GM18867 (cell line): ENCODE data around the gene SERPINA1.
"Not testable (repeated sequence)": the region's sequence is repeated elsewhere in the genome, so short reads cannot be mapped to it uniquely, and the experiment has no call there.

Experiments used
- ATAC-seq: cut with Tn5 transposase; IDR thresholded peaks from one replicate; pipeline ENCODE4 v1.9.1; 2021; ENCODE audit warnings: mild to moderate bottlenecking, moderate library complexity; ENCODE audit not compliant: unreplicated experiment

Gene SERPINA1

DNA sequence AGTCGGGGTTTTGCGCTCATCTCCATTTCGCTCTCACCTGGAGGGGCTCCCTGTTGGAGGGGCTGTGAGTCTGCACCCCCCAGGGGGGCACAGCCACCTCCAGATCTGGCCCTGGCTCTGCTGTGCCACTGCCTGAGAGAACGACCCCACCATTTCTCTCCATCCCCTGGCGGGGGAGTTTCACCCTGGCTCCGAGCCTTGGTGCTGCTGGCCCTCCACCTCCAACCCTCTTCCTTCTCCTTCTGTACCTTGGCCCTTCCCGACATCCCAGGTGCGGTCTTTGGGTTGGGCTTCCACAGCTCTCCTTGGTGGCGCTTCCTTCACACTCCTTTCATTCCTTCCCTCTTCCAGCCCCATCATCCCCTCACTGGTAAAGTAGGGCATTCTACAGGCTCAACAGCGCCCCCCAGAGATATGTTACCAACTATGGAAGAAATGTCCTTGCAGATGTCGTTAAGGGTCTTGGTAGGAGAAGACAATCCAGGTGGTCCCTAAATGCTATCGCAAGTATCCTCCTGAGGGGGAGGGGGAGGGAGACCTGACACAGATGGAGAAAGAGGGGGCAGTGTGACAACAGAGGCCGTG is 16.3 kb downstream of the SERPINA1 start:
- ATAC-seq = no peak

DNA sequence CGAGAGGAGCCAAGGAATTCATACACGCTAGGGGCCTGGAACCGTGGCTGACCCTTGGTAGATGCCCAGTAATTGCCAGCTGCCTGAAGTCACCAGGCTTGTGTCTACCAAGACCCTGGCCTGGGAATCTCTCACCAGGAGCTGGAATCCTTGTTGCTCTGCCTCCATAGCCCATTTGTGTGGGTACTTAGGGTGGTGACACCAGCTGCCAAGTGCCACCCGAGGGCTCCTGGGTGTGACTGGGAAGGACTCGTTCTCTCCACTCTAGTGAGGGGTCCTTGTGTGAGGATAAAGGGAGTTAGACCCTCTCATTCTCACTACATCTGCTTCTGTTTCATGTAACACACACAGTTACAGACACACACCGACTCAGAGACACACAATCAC is 17.9 kb downstream of the SERPINA1 start:
- ATAC-seq = no peak

DNA sequence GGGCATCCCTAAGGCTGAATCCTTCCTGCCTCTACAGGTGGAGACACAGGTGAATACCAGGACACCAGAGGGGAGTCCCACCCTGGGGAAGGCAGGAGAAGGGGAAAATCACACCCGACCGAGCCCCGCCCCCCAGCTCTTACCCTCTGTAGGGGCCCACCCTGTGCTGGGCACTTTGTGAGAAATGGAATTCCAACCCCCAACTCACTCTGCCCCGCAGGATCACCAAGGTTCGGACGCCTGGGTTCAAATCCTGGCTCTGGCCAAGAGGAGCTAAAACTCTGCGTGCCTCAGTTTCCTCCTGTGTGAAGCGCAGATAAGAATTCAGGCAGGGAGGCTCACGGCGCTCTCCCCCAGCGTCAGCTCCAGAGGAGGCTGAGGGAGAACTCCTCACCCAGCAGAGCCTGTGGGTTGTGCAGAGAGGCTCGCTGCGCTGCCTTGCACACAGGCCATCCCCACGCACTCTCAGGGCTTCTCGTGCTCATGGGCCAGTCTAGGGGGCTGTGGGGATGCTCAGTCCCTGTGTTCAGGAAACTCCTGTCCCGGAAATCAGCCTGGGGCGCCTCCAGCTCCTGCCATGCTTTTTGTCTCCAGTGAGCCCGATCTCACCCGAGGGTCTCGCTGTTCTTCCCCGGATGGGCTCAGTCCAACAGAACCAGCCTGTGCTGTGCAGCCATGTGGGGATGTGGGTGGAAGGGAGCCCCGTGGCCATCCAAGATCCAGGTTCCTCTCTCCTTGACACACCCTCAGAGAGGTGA is 18.5 kb downstream of the SERPINA1 start:
- ATAC-seq = not testable (repeated sequence)

DNA sequence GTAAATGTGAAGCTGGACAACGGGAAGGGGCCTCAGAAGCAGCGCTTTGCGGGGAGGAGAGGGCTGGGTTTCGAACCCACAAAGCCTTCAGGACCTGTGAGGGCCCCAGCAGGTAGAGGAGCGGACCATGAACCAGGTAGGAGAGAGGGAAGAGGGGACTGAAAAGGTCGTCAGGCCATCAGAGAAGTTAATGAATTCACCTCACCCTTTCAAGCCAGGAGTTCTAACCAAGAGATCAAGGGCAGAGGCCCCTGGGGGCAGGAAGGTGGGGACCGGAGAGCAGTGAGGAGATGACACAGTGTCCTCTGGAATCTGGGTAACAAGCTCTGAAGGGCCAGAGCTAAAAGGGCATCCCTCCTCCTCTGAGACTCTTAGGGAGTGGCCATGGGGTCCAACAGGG is 19.4 kb downstream of the SERPINA1 start:
- ATAC-seq = no peak

DNA sequence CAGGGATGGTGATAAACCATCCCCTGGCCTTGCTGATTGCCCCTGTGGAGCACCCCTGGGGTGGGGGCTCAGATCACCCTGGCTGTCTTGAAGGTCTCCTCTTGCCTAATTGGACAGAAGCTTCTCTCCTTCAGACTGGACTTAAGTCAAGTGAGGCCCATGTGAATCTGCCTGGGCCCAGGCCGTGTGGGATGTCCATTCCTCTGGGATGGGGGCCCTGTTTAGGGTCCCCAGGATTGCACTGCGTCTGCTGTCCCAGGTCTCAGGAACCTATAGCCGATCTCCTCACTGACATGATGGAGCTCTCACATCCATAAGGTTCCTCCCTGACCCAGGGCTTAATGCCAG is 20.2 kb downstream of the SERPINA1 start:
- ATAC-seq = no peak

DNA sequence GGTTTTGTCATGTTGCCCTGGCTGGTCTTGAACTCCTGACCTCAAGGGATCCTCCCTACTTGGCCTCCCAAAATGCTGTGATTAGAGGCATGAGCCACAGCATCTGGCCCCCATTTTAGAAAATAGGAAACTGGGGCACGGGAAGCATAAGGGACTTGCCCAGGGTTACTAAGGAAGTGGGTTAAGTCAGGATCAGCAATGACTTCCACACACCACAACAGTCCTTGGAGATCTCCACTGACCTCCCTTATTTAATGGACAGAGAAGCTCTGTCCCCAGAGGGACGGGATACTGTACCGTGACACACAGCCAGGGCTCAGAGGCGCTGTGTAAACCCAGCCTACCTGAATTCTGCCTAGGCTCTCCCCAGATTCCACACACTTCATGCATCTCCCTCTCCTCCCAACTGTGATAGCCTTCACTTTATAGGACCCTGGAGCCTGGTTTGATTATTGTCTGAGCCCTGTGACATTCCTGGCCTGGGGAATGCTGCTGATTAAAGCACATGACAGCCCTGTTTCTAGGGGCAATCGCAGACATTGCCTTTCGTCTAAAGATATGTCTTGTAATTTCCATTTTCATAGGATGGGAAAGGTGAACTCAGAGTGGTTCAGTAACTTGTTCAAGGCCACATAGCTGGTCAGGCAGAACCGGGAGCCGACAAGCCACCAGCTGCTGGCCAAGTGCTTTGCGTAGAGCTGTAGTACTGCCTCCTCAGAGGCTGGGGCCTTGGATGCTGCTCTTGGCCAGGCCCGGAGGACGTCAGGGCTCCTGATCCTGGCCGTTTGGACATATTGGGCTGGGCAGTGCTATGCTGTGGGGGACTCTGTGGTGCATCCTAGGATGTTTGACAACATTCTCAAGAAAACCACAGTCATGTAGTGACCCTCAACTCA is 20.8 kb downstream of the SERPINA1 start:
- ATAC-seq = no peak

DNA sequence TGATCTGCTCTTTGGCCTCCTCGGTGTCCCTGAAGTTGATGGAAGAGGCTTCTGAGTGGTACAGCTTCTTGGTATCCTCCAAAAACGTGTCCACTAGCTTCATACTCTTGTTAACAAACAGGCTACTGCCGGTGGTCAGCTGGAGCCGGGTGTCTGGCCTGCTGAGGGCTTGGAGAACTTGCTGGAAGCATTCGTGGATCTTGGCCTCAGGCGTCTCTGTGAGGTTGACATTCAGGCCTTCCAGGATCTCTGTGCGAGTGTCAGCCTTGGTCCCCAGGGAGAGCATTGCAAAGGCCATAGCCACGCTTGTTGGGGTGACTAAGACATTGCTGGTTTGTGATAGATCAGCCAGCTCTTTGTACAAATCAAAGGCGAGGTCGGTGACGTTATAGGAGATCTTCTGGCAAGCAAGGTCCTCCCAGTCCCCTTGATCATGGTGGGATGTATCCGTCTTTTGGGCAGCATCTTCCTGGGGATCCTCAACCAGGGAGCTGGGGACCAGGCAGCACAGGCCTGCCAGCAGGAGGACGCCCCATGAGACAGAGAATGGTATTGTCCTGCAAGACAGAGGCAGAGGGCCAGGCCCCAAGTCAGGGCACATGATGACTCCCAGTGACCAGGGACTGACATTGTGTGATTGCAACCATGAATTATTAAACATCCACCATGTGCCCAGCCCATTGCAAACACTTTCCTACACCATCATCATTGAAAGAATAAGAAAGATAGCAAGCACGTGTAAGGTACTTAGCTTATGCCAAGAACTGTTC is 22.1 kb downstream of the SERPINA1 start, which contains the start of gene SERPINA2:
Gene SERPINA2 (minus strand): TSS at position 553 of the 770 bp plus-strand sequence.
- no peak for ATAC-seq

DNA sequence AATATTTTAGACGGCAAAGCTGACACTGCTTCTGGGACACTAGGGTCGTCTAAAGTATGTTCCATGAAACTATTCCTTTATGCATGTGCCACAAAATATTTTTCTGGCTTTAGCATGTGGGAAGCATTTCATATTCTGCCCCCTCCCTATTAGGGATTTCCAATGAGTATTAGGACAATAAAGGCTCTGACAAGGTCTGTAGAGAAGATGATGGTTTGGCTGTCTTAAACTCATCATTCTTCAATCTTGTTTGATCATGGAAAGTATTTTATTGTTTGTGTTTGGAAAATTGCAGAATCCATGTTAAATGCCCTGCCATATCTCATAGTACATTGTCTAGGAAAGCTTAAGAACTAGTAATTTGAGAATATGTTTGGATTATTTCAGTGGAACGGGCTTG is 22.8 kb downstream of the SERPINA1 start:
- ATAC-seq = no peak

DNA sequence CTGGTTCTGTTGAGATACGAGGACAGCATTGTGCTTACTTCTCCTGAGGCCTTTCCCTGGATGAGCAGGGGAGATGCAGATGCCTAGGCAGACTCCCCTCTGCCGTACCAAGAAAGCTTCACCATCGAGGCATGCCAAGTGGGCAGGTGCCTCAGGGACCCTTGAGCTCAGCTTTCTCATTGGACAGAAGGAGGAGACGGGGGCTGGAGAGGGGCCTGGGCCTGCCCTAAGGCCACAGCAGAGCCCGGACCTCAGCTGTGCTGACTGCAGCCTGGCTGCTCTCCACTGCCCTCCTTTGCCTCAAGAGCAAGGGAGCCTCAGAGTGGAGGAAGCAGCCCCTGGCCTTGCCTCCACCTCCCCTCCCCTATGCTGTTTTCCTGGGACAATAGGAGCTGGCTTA is 23.4 kb downstream of the SERPINA1 start:
- no peak for ATAC-seq

DNA sequence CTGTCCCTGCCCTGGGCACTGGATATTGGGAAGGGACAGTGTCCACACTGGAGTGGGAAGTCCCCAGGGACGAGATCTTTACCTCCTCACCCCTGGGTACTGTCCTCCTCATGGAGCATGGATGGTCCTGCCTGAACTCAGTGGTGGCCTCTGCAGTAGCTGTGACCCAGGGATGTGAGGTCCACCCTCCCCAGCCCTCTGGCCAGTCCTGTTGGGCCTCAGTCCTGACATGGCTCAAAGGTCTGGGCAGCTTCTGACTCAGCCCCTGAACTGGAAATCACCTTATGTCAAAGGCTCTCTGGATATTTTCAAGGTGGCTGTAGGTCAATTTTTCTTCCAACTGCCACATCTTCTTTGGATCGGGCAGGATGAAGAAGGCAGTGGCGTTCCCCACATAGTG is 24.4 kb downstream of the SERPINA1 start:
- ATAC-seq = no peak

DNA sequence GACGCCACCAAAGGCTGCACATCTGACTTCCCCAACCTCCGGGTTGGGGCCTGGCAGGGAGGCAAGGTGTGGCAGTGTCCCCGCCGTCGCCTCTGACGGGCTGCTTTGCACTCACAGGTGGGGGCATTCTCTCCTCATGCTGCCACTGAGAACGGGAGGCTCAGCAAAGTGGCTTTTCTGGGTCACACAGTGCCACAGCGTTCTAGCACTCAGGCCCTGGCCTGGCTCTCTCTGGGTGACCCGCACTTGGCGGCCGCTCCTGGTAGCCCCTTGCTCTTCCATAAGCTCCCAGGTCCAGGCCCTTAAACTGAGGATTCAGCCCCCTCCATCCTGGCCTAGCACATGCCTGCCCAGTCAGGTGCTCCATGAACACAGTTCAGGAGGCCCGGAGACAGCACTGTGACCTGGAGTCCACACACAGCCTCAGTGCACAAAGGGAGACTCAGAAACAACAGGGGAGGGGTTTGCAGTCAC is 25.2 kb downstream of the SERPINA1 start:
- no peak for ATAC-seq

DNA sequence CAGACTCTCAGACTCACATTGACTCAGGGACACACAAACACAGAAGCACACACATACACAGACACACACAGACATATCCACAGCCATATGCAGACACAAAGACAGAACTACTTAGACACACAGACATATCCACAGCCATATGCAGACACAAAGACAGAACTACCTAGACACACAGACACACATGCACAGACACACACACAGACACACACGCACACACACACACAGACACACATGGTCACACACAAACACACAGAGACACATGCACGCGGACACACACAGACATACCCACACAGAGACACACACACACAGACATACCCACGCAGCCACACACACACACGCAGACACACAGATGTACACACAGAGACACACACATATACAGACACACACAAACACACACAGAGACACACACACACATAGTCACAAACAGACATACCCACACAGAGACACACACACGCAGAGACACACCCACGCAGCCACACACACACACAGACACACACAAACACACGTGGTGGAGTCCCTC is 25.7 kb downstream of the SERPINA1 start:
- ATAC-seq = no peak

DNA sequence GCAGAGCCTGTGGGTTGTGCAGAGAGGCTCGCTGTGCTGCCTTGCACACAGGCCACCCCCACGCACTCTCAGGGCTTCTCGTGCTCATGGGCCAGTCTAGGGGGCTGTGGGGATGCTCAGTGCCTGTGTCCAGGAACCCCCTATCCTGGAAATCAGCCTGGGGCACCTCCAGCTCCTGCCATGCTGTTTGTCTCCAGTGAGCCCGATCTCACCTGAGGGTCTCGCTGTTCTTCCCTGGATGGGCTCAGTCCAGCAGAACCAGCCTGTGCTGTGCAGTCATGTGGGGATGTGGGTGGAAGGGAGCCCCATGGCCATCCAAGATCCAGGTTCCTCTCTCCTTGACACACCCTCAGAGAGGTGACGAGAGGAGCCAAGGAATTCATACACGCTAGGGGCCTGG is 26.7 kb downstream of the SERPINA1 start:
- ATAC-seq = no peak

DNA sequence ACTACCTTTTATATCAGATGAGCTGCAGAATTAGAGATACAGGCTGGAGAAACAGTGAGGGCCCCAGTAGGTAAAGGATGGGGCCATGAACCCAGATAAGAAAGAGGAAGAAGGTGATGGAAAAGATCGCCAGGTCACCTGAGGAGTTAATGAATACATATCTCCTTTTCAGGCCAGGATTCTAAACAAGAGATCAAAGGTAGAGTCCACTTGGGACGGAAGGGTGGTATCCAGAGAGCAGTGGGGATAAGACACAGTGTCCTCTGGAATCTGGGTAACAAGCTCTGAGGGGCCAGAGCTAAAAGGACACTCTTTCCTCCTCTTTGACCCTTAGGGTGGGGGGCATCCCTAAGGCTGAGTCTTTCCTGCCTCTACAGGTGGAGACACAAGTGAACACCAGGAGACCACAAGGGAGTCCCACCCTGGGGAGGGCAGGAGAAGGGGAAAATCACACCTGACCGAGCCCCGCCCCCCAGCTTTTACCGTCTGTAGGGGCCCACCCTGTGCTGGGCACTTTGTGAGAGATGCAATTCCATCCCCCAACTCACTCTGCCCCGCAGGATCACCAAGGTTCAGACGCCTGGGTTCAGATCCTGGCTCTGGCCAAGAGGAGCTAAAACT is 27.3 kb downstream of the SERPINA1 start:
- no peak for ATAC-seq

DNA sequence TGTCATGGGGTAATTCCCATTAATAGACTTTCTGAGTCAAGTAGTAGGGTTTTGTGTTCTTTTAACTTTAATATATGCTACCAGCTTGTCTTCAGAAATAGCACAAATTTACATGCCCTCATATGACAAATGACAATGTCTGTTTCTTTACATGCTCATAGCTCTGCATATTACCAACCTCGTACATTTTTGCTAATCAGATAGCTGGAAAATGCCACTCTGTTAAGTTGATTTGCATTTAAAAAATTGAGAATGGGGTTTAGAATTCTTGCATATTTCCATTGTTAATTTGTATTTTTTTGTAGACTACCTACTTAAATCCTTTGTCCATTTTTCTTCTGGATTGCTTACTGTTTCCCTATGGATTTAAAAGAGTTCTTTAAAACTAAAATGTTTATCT is 31.2 kb downstream of the SERPINA1 start:
- no peak for ATAC-seq

DNA sequence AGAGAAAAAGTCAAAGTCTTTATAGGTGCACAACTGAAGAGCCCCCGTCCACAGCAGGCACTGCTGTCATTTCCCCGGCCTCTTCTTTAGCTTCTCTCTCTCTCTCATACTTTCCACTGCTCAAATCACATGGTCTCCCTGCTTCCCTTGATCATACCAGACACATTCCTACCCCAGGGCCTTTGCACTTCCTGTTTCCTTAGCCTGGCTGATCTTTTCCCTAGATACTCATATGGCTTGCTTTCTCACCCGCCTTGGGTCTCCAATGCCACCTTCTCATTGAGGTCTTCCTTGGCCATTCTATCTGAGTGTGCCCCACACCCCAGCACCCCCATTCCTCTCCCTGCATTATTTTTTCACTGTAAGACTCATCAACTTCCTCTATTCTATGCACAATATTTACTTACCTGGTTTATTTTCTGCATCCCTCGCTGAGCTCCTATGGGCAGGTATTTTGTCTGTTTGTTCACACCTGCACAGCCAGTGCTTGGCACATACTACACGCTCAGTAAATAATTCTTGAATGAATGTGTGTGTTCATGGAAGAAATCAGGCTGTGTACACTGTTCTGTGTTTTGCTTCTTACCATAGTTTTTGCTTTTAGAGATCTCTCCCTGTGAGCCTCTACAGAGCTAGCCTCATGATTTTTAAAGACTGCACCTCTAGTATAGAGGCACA is 31.9 kb downstream of the SERPINA1 start:
- no peak for ATAC-seq

DNA sequence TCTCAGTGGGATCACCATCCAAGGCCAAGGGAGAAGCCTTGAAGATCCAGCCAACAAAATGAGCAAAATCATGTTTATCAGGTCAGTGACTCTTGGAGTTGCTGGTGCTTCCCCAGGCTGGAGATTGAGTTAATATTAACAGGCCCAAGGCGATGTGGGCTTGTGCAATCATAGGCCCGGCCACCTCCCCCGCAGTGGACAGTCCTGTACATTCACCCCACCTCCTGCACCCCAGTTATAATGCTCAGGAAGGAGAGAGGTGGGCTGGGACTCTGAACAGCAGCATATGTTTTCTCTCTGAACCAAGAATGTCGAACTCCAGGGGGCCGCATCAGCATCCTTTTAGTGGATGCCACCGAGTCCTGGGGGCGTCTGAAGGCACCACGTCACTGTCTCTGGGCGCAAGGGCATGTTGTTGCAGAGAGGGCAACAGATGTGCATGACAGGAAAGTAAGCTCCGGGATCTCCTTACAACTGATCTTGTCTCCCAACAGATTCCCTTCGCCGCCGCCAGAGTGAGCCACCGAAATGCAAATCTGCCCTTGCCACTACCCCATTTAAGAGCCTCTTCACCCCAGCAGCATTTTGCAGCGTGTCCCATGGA is 33.1 kb downstream of the SERPINA1 start:
- ATAC-seq = no peak

DNA sequence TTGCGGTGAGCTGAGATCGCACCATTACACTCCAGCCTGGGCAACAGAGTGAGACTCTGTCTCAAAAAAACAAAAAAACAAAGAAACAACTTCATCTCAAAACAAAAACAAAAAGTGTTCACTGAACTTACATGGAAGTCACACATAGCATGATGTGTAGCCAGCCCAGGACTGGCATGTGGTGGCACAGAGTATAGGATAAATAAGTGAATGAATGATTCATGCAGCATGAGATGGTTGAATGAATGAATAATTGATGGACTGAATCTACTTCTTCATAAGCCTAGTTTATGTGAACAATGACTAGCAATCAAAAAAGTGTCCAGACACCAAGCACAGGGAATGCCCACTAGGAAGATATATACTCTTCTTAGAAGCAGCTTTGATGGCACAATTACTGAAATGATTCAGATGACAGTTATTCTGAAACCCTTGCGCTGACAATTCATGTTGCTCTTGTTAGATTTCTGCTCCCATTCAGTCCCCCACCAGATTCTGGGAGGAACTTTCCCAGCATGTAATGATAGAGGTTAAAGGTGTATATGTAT is 33.7 kb downstream of the SERPINA1 start:
- no peak for ATAC-seq

DNA sequence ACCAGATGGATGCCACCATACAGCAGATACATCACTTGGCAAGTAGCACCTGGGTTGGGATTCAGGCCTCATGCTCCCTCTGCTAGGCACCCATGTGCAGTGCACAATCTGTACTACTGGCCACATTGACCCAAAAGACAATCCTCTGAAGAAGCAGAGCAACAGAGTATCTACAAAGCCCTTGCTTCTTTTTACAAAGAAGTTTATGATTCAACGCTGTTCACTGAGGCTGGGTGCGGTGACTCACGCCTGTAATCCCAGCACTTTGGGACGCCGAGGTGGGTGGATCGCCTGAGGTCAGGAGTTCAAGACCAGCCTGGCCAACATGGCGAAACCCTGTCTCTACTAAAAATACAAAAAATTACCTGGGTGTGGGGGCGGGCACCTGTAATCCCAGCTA is 34.2 kb downstream of the SERPINA1 start:
- ATAC-seq = not testable (repeated sequence)
